GM21367 (cell line): ENCODE results near the gene ATAD2B.
"Not testable (repeated sequence)": the region's sequence is repeated elsewhere in the genome, so short reads cannot be mapped to it uniquely, and the experiment has no call there.

Source experiments
- ATAC-seq: cut with Tn5 transposase; IDR thresholded peaks from one replicate; pipeline ENCODE4 v1.9.1; 2021; ENCODE audit not compliant: unreplicated experiment

ATAD2B gene

DNA sequence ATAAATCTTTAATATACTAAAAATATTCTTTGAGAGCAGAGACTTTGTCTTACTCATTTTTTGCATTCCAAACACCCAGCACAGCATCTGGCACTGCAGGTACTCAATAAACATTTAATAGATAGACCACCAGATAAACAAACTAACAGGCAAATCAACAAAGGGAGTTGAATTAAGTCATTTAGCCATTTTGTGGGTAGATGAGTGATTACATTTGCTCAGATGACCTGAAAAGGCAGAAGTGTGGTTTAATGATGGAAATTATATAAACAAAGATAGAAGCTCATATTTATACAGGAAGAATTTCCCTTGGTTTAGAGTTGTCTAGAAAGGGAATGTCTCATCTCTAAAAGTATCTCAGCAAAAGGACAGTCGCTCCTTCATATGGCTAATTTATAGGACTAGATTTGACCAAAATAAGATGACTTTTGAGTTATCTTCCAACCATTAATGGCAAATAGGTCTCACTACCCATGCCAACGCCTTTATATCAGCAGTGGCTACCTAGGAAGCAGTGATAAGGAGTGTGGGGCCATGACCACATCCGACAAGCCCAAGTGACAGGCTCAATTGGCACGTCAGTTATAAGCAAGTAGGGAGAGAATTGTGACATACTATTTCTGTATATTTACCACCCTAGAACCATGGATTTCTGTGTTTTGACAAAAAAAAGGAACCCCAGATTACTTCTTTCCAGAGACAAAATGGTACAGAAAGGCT, 173.5 kb downstream of the ATAD2B start:
- ATAC-seq = no peak

DNA sequence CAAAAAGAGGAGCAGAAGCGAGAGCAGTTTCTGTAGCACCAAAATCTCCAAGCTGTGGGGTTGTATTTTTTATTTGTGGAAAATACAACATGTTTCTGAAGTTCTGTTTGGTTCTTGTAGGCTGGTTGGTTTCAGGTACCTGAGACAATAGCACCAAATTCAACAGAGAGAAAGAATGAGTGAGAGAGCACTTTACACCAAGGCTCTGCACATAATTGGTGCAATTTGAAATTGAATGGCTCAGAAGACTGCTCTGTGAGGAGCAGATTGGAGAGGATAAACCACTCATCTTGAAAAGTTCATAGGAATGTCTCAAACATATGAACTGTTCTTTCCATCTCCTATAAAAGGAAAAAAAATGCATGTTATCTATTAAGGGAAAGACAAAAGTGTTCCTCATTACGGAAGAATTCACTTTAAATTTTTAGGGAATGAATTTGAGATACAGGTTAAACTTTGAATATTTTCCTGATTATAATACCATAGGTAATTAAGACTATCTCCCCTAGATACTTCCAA, 175.1 kb downstream of the ATAD2B start:
- ATAC-seq = no peak

DNA sequence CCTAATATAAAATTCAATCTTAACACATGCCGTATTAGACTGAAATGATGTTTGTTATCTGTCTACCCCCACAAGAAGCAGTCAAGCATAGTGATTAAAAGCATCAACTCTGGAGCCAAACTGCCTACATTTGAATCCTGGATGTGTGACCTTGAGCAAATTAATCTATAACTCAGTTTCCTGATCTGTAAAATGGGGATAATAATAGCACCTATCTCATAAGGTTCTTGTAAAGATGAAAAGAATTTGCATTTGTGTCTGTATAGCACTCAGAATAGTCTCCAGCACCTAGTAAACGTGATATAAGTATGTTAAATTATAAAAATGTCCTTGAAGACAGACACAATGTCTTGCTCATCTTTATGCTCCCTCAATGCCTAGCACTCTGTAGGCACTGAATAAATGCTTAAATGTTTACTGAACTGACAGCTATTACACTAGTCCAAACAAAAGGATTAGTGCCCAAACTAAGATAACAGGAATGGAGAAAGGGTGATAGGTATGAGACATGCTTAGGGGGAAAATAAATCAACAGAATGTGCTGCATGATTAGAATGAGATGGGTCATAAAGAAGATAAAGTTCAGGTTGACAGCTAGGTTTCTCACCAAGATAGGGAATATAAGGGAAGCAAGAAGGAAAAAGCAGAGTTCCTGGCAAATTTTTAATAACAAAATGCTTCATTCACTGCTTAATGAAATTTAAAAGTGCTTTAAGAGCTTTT, 180.6 kb downstream of the ATAD2B start:
- no peak for ATAC-seq

DNA sequence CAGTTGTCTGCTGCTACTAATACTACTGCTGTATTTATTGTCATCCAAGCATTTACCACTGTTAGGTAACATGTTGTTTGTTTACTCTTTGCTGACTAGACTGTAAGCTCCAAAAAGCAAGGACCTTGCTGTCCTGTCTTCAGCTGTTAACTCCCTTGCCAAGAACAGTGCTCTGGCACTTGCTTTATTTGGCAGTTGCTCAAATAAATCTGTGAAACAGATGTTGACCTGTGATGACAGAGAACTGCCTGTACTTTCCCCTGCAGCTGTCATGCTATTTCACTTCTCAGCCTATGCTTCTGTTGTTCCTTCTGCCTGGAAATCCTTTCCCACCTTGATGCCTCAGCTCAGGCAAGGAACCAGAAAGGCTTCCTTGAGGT, 181.2 kb downstream of the ATAD2B start:
- no peak for ATAC-seq

DNA sequence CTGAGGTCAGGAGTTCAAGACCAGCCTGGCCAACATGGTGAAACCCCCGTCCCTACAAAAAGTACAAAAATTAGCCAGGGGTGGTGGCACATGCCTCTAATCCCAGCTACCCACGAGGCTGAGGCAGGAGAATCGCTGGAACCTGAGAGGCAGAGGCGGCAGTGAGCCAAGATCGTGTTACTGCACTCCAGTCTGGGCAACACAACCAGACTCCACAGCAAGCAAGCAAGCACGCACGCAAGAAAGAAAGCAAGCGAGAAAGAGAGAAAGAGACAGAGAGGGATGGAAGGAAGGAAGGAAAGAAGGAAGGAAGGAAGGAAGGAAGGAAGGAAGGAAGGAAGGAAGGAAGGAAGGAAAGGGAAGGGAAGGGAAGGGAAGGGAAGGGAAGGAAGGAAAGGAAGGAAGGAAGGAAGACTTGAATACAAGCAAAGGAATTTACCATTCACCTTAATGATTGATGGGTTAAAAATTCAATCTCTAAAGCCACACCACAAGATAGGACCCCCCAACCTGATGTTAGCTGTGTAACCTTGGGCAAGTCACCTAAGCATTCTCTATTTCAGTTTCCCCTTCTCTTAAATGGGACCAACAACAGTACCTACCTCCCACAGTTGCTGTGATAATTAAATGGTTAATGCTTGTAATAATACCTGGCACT, 181.7 kb downstream of the ATAD2B start:
- ATAC-seq = no peak

DNA sequence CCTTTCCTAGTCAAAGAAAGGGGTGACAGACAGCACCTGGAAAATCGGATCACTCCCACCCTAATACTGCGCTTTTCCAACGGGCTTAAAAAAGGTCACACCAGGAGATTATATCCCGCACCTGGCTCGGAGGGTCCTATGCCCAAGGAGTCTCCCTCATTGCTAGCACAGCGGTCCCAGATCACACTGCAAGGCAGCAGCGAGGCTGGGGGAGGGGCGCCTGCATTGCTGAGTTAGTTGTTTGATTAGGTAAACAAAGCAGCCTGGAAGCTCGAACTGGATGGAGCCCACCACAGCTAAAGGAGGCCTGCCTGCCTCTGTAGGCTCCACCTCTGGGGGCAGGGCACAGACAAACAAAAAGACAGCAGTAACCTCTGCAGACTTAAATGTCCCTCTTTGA, 190.1 kb downstream of the ATAD2B start:
- ATAC-seq = not testable (repeated sequence)

DNA sequence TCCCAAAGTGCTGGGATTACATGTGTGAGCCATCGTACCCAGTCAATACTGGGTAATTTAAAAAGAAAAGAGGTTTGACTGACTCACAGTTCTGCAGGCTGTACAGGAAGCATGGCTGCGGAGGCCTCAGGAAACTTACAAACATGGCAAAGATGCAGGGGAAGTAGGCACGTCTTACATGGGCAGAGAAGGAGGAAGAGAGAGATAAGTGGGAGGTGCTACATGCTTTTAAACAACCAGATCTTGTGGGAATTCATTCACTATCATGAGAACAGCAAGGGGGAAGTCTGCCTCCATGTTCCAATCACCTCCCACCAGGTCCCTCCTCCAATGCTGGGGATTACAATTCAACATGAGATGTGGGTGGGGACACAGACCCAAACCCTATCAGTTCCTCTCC, 192.5 kb downstream of the ATAD2B start:
- no peak for ATAC-seq

DNA sequence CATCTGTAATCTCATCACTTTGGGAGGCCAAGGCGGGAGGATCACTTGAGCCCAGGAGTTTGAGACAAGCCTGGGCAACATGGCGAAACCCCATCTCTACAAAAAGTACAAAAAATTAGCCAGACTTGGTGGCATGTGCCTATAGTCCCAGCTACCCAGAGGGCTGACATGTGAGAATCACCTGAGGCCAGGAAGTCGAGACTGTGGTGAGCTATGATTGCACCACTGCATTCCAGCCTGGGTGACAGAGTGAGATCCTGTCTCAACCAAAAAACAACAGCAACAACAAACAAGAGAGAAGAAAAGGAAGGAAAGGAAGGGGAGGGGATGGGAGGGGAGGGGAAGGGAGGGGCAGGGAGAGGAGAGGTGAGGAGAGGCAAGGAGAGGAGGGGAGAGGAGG, 203.9 kb downstream of the ATAD2B start:
- not testable (repeated sequence) for ATAC-seq

DNA sequence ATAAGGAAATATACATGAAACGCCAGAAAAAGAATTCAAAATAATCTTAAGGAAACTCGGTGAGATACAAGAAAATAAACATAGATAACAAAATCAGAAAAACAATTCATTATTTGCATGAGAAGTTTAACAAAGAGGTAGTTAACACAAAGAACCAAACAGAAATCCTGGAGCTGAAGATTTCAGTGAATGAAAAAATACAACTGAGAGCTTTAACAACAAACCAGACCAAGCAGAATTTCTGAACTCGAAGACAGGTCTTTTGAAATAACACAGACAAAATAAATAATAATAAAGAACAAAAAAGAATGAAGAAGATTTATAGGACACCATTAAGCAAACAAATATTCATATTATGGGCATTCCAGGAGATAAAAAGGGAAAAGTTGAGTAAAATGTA, 204.7 kb downstream of the ATAD2B start:
- no peak for ATAC-seq

DNA sequence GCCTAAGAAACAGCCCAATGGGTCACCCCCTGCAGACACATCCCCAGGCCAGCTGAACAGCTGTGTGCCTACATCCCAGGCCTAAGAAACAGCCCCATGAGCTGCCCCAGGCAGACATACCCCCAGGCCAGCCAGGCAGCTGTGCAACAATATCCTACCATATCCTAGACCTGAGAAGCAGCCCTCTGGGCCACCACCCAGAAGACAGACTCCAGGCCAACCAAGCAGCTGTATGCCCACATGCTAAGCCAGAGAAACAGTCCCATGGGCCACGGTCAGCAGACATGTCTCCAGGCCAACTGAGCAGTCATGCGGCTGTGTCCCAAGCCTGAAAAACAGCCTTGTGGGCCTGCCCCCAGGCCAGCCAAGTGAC, 205.5 kb downstream of the ATAD2B start:
- no peak for ATAC-seq

DNA sequence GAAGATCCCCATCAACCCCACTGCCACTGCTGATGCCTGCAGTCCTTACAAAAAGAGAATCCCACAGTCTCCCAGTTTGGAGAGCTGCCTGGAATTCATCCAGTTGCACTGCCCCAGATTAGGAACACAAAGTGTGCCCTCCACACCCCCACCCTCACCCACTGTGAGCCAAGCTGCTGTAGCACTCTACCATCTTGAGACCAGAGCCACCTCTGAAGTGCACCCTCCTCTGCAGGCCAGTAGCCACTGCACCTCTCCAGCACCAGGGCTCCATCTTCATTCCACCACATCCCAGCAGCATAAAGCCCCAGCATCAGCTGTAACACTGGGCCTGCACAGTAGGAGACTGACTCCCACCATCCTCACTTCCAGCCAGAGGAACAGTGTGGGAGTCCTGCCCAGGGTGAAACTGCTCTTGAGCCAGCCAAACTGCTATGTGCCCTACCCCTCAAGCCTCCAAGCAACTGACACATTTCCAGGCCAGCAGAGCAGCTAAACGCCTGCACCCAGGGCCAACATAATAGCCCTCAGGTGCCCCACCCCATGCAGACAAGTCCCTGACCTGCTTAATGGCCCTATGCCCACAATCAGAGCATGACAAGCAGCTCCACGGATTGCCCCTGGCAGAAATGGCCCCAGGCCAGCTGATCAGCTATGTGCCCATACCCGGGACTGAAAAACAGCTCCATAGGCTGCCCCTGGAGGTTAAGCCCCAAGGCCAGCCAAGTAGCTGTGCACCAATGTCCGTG, 206.0 kb downstream of the ATAD2B start:
- ATAC-seq = no peak

DNA sequence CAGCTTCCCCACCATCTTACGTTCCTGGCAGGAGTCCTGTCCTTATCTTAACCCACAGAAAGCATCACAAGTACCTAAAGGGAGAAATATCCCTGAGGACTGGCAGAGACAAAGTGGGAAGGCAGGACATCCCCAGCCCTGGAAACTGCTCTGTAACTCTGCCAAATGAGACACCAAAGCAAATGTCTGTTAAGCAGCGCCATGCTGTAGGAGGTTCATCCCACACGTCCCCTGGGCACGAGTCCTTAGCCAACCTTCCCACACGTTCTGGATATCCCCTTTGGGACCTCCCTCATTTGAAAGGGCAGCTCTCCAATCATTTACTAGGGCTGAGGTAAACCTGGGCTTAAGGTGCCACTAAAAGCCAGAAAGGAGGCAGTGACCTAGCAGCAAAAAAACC, 207.2 kb downstream of the ATAD2B start:
- ATAC-seq = no peak

DNA sequence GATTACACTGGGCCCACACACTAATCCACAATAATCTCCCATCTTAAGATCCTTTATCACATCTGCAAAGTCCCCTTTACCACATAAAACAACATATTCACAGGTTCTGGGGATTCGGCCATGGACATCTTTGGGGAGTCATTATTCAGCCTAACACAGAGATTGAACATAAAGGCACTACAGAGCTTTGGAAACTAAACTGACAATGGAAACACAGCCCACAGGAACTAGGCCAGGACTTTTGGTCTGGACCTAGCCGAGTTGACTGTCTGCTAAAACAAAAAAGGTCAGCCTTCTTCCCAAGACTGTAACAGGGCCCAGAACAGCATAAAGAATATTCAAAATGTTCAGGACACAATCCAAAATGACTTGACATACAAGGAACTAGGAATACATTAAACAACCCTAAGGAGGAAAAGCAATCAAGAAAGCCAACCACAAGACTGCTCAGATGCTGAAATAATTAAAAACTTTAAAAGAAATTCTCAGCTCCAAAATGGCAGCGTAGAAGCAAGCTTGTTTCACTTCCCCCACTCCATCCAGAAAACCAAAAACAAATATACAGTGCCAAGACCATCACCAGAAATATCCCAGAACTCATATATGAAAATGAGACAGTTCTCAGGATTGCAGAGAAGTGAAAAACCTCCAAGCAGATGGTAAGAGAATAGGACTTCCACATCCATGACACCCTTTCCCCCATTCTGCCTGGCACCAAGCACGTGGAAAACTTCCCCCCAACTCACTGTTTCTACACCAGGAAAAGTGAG, 207.8 kb downstream of the ATAD2B start:
- ATAC-seq = no peak

DNA sequence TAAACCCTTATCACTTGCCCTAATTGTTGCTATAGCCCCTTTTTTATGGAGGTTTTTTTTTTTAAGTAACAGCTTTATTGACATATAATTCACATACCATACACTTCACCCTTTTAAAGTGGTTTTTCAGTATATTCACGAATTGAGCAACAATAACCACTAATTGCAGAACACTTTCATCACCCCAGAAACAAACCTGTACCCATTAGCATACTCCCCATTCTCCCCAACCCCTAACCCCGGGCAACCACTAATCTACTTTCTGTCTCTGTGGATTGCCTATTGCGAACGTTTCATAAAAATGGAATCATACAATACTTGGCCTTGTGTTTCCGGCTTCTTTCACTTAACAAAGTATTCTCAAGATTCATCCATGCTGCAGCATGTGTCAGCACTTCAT, 213.6 kb downstream of the ATAD2B start:
- ATAC-seq = no peak

DNA sequence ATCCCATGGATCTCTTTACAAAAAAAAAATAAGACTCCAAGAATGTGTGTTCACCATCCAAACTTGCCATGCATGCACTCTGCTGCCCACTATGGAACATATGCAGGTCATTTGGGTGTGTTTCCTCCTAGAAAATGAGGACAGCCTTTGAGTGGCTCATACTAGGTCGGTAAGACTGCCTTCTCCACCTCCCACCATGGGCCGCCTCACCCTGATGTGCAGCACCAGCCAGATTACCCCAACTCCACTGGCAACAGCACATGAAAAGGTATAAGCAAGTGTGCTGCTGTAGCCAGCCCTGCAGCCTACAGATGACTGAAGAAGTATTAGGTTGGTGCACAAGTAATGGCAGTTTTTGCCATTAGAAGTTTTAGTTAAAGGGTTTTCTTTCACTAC, 214.2 kb downstream of the ATAD2B start:
- ATAC-seq = no peak

DNA sequence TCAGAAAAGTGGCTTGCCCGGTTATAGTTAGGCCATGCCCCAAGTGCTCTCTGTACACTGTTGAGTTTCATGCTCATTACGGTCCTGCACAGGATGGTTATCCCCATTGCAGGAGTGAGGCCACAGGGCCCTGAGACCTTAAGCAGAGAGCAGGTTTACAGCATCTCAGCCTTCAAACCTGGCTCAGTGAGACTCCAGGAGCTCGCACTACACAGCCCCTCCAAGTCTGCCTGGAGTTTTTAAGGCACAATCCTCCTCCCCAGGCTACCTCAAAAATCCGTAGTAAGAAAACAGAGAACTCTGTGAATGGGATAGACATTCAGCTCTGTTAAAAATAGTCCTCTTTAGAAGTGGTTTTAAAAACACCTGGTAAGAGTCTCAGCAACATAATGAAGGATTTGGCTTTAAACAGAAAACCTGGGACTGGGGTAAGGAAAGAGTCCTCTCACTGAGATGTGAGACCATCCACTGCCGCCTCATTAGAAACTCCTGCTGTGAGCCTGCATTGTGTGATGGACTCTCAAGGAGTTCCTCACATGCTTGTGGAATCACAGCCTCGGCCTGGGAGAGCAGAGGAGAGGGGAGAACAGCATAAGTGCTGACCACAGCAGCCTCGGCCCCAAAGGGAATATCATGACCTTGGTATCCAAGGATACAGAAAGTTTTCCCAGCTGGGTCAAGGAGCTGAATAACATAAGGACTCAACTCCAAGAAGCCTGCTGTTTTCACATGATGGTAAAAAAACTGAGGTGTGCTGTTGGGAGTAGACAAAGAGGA, 214.8 kb downstream of the ATAD2B start:
- ATAC-seq = no peak

DNA sequence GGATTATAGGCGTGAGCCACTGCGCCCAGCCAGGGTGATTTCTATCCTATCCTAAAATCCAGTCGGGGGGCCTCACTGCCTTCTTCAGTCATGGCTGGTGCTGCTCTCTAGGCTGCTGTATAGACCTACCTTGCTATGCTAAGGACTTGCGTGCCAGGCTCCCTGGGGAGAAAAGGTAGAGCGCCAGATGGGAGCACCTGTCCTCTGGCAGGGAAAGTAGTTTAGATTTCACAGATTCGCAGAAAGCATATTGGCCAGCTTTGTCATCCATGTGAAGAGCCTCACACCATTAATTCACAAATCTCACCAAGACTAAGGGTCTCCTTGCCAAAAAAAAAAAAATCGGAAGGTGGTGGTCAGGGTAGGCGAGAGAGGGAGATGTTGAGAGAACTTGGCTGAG, 217.6 kb downstream of the ATAD2B start:
- ATAC-seq = no peak

DNA sequence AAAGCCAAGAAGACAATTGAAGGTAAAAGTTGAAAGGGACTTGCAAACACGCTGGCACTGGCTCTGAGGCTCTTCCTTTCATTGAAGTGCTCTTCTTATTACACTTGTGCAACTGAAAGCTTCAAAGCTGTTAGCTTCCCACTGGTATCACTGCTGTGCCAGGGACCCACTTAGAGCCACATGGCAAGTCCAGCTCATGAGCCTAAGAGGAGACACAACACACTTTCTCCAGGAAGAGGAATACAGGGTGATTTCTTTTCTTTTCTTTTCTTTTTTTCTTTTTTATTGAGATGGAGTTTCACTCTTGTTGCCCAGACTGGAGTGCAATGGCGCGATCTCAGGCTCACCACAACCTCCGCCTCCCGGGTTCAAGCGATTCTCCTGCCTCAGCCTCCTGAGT, 218.2 kb downstream of the ATAD2B start:
- ATAC-seq = no peak

DNA sequence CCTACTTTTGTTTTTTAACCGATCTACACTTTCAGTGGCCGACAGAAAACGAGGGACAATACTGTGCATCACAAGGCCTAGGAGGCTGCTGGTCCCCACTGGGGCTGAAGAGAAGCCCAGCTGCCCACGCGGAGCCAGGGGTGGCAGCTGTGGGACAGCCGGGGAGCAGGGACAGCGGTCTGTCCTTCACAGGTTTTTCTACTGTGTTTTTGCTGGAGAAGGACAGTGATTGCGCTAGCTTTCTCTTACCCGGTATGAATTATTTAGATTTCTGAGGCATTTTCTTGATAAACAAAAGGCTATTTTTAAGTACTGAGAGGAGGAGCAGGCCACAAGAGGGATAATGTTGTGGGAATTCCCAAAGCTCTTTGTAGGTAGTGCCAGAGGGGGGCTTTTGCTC, 219.8 kb downstream of the ATAD2B start:
- ATAC-seq = no peak

DNA sequence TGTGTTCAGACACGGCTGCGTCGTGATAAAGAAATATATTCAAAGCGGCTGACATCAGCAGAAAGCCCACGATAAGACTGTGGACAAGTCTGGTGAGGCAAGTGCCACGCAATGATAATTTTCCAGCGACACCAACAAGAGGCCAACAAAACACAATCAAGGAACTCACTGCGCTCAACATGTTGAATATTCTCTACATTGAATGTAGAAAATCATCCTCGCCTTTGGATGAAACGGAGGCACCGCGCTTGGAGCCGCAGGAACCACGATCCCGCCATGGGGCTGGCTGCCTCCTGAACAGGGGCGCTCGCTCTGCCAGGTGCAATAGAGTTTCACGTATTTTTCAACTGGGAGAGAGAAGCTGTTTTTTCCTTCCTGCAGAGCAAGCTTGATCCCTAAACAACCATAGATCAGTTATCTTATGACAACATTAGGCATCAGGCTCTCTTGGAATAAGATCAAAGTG, 220.3 kb downstream of the ATAD2B start:
- ATAC-seq = no peak
